Endothelial cell of umbilical vein (primary cell): Measurements from ENCODE around the gene PDIA4.

Experiments used
- EZH2 ChIP-seq: IDR thresholded peaks from 2 replicates; pipeline ENCODE4 v1.6.1; 2012; ENCODE audit warnings: borderline replicate concordance, low read depth, mild to moderate bottlenecking, moderate library complexity, low read length, inconsistent platforms; ENCODE audit not compliant: severe bottlenecking
- JUN ChIP-seq: IDR thresholded peaks from 2 replicates; pipeline ENCODE4 v1.6.1; 2011; ENCODE audit warnings: borderline replicate concordance, low read depth; ENCODE audit not compliant: insufficient read length, insufficient read depth
- MYC ChIP-seq: IDR thresholded peaks from one replicate; pipeline ENCODE4 v1.6.1; 2011; ENCODE audit warnings: mild to moderate bottlenecking, low read depth, low read length
- POLR2A ChIP-seq: IDR thresholded peaks from 2 replicates; pipeline ENCODE4 v1.6.1; 2012; ENCODE audit warnings: low read depth, mild to moderate bottlenecking, control low read depth, low read length
- POLR2AphosphoS5 ChIP-seq: IDR thresholded peaks from 2 replicates; pipeline ENCODE4 v1.6.1; 2012; ENCODE audit warnings: low read depth, mild to moderate bottlenecking, control low read depth, low read length, moderate library complexity; ENCODE audit not compliant: insufficient read depth
- TF ChIP-seq, protein P1 (sequence below), 2 donors: IDR thresholded peaks; 1 replicate in 1 of 2; 2 replicates in 1 of 2; pipeline ENCODE4 v1.5.1; 2011; ENCODE audit warnings: low read length in 2 of 2, mild to moderate bottlenecking in 2 of 2, moderate library complexity in 2 of 2, control low read depth in 1 of 2, inconsistent platforms in 1 of 2, low read depth in 1 of 2; ENCODE audit not compliant: insufficient read depth in 1 of 2; ENCODE audit errors: extremely low read depth in 1 of 2
- TF ChIP-seq, protein P2 (sequence below): IDR thresholded peaks from 2 replicates; pipeline ENCODE4 v1.6.1; 2011; ENCODE audit not compliant: insufficient read depth, insufficient read length

DNA sequence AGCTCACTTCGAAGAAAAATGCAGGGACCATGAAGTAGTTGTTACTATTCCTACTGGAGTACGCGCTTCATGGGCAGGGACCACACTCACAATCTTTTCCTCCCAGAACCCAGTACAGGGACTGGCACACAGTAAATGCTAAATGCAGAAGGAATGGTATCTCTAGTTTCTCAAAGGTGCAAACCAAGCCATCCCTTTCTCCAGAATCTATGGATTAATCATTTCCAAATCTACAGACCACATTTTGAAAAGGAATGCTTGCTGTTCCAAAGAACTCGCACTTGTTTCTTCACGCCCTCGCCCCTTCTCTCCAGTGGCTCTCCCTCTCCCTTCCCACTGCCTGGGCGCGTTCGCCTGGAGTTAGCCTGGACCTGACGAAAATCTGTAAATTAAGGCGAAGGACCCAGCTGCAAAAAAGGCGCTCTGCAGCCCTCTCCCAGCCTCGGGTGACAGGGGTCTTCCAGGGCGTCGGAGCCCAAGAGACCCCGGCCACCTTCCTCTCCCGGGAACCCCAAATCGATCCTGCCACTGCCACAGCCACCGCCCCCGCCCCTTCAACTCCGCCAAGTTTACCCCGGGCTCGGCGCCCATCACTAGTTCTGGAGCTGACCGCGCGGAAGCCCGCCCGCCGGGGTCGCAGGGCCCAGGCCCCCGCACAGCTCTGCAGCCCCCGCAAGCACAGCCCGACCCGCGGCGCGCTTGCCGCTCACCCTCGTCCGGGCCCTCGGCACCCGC is 527 bp downstream of the PDIA4 start:
- TF ChIP-seq, protein P1, sequence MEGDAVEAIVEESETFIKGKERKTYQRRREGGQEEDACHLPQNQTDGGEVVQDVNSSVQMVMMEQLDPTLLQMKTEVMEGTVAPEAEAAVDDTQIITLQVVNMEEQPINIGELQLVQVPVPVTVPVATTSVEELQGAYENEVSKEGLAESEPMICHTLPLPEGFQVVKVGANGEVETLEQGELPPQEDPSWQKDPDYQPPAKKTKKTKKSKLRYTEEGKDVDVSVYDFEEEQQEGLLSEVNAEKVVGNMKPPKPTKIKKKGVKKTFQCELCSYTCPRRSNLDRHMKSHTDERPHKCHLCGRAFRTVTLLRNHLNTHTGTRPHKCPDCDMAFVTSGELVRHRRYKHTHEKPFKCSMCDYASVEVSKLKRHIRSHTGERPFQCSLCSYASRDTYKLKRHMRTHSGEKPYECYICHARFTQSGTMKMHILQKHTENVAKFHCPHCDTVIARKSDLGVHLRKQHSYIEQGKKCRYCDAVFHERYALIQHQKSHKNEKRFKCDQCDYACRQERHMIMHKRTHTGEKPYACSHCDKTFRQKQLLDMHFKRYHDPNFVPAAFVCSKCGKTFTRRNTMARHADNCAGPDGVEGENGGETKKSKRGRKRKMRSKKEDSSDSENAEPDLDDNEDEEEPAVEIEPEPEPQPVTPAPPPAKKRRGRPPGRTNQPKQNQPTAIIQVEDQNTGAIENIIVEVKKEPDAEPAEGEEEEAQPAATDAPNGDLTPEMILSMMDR (IDR thresholded peaks at IDR 0.05; ENCODE audit: extremely low read depth in 1 of 2, insufficient read depth in 1 of 2, low read depth in 1 of 2, low read length in 2 of 2) = no peak
- TF ChIP-seq POLR2A = no peak
- no peak for TF ChIP-seq POLR2AphosphoS5
- no peak for TF ChIP-seq MYC
- TF ChIP-seq, protein P2, sequence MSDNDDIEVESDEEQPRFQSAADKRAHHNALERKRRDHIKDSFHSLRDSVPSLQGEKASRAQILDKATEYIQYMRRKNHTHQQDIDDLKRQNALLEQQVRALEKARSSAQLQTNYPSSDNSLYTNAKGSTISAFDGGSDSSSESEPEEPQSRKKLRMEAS = no peak
- no peak for TF ChIP-seq EZH2
- no peak for TF ChIP-seq JUN
